Ammon's horn (tissue), 1 donor: ENCODE measurements around the gene OPCML.

Source experiments
- DNase-seq: peaks from one replicate; pipeline ENCODE4 v3.0.0-alpha.2; 2016; ENCODE audit warnings: low spot score

The OPCML gene

GRCh38 chr11:133072378-133072777 lies 459.9 kb downstream of the OPCML start:
- DNase-seq = no peak

DNA sequence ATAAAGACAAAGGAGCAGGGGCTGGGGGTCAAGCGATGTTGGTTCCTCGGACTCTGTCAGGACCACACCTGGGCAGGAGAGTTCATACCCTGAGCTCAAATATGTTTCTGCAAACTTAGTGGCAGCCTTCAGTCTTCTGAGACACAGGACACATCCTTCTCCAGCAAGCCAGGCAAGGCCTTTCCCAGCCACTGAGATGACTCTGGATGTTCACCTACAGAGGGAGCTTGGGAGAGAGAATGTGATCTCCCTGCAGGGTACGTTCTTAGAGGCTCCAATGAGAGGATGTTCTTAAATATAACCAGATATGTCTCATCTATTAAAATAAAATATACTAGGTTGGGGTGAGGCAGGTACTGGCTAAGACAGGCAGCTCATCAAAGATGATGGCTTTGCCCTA lies 461.5 kb downstream of the OPCML start:
- DNase-seq = no peak

DNA sequence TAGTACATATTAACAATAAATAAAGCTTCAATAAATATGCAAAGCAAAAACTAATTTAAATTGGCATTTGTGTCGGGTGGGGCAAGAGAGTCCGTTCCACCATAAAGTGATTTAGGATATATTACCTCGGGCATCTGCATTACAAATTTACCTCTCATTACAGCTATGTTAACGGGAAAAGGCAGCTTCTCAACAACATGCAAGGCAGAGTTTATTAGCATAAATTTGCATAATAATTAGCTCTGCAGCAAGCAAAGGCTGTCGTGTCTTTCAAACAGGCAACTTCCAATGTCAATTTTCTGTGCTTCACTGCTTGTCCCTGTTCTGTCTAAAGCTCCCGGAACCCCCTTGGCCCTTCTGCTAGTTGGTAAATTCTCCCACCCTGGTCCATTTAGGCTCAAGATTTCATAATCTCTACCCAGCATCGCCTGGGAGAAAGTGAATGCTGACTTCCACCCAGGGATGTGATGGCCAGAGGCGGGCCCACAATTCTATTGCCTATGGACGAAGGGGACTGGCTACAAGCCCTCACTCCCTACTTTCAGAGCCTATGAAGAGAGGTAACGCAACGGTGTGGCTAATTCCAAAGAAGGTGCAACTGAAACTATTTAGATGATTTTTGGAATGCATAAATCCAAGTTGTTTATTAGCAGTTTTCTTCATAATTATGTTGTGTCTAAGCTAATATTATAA lies 462.1 kb downstream of the OPCML start:
- no peak for DNase-seq

DNA sequence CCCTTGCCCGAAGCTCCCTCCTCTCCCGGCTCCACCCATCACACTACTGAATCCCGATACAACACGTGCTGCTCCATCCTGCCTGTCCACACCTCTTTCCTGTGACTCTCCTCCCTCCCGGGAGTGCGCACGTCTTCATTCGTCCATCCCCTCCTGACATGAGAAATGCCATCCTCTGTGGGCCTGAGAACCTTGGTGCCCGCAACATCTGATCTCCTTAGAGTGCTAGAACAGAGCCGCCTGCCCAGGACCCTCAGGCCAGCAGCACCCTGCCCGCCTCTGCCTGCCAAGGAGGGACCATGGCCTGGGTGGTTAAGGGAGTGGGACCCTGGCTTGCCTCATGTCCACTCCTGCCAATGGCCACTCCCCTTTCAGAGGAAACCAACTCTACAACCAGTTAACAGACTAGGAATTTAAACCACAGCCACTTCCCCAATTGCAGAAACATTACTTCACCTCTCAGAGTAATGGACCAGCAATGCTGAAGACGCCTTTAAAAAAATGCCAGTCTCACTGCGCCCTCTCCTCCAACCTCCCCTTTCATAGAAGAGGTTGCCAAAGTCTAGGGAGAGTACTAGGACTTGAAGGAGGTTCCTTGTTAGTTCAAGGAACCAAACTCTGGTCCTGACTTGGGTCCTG lies 466.3 kb downstream of the OPCML start:
- DNase-seq = no peak

- DNase-seq = no peak
These were observed 467.3 kb downstream of the OPCML start for GRCh38 chr11:133064961-133065360.

GRCh38 chr11:133064152-133064877 lies 468.0 kb downstream of the OPCML start:
- peak; percentile 84 for DNase-seq

DNA sequence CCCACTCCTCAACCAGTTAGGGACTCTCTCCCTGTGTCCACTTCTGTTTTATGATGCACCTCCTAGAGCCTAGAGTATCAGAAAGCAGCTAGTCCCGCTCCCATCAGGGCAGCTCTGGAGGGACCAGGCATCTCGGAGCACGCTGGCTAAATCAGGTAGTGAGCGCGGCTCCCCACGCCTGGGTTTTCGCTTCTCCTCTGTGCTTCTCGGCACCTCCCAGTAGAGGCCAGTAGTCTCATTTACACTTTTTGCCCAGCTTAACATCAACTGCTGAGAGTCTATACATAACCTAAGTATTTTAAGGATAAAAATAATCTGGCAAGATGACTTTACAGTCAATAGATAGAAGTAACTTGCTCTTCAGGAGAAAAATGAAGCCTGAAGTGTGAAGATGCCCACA lies 473.8 kb downstream of the OPCML start:
- no peak for DNase-seq

DNA sequence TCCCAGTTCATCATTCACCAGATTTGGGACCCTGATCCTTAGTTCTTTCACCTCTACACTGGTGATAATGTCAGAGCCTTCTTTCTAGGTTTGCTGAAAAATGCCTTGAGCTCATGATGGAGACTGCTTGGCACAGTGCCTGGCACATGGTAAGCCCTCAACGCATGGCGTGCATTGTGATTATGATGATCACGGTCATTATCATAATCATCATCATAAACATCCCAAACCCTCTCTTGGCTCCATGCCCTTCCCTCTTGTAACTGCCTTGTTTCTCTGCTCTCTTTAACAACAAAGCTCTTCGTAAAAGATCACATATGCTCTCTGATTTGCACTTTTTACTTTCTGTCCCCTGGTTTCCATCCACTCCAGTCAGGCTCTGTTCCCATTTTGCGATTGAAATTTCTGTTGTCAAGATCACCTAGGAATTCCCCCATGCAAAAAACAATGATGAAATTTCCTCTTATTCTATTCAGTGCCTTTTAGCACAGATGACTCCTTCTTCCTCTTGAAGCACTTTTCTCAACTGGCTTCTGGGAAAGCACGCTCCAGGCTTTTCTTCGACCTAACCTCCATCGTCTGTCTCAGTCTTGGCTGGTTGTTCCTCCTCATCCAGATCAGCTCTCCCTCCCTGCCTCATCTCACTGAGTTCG lies 479.1 kb downstream of the OPCML start:
- DNase-seq = no peak

DNA sequence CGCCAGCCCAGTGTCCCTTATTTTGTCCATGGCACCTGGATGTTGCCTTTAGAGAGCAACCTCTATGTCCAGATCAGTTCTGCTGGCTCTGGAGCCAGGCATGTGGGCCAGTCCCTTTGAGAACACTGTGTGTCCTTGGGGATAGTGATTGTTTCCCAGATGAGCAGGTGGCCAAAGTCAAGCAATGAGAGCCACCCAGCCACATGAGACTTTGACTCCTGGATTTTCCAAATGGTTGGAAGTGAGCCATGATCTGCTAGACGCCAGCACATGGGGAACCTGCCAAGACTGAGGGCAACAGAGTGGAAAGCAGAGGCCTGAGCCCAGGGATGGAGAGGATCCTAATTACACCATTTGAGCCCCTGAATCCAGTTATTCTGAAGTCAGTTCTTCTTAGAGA lies 479.8 kb downstream of the OPCML start:
- DNase-seq = no peak

- DNase-seq = no peak
These were observed 482.9 kb downstream of the OPCML start for GRCh38 chr11:133049244-133050019.

DNA sequence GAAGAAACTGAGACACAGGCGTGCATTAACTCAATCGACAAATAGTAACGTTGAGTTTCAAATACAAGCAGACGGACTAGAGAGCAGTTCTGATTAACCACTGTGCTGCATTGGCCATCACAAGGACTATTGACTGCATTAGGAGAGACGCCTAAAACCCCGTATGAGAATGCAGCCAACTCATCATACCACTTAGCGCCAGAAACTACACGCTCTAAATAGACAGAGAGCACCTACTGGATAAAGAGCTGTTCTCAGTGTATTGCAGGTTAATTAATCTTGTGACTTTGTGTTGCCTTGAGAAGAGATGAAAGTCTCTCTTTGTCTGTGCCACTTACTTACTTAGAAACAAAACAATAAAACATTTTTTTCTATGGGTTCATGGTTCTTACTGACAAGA lies 484.0 kb downstream of the OPCML start:
- DNase-seq = no peak

GRCh38 chr11:133047771-133048115 lies 484.6 kb downstream of the OPCML start:
- no peak for DNase-seq

DNA sequence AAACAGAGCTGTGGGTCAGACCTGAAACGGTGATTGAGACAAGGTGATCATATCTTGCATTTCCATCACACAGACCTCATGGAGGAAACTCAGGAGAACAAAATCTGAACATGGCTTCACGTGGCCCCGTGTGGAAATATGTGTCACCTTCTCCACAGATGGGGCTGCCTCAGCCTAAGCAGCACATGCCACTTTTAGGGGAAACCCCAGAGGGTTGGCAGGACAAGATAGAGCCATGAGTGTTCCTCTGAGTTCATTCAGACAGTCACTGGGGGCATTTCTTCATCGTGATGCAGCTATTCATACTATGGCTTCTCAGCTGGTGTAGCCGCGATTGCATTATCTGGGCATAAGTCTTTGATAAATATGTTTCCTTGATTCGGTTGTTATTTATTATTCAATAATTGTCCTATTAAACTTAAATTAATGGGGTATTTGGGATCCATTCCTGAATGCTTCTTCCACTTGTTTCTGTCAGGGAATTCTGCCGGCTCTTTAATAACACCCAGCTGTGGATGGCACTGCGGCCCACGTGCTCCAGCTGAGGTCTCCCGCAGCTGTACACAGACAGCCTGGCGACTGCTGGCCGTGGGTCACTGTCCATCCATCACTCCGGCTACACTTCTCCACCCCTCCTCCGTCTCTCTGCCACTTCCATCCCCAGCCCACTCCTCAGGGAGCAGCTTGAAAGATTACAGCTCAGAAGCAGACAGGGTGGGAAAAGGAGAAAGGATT lies 485.1 kb downstream of the OPCML start:
- DNase-seq = peak; percentile 50

- no peak for DNase-seq
These were observed 486.0 kb downstream of the OPCML start for GRCh38 chr11:133046252-133046651.

- DNase-seq = no peak
These were observed 490.1 kb downstream of the OPCML start for GRCh38 chr11:133041928-133042882.

- peak; percentile 21 for DNase-seq
These were observed 491.1 kb downstream of the OPCML start for GRCh38 chr11:133041181-133041580.

GRCh38 chr11:133040289-133040900 lies 491.9 kb downstream of the OPCML start:
- DNase-seq = no peak

- DNase-seq = peak; percentile 44
These were observed 493.5 kb downstream of the OPCML start for GRCh38 chr11:133038850-133039249.

GRCh38 chr11:133034929-133035328 lies 497.4 kb downstream of the OPCML start:
- DNase-seq = no peak

GRCh38 chr11:133029107-133029506 lies 503.2 kb downstream of the OPCML start:
- no peak for DNase-seq
